A673 (cell line): Measurements from ENCODE around the gene CD96. TPM values are rescaled to one million over a fixed set of nuclear protein-coding genes. Genes with fewer than 3 reads are reported as not detected.
"Not testable (repeated sequence)": the region's sequence is repeated elsewhere in the genome, so short reads cannot be mapped to it uniquely, and the experiment has no call there.

Experiments used
- BruUV-seq: library from RNA; stranded (reverse); fragments of 400-500 nt; replicated peaks from 2 replicates; lab custom pipeline; 2021; lab: Mats Ljungman, UMichigan
- CTCF ChIA-PET: fragments of 300-600 bp; sonication (Branson Sonifier 250); formaldehyde crosslinking; loops from one replicate; lab custom pipeline; 2022; ENCODE audit warnings: antibody characterized with exemption; lab: Charles Lee
- POLR2A ChIA-PET: fragments of 300-600 bp; sonication (Branson Sonifier 250); formaldehyde crosslinking; loops from one replicate; lab custom pipeline; 2022; ENCODE audit warnings: antibody characterized with exemption; ENCODE audit not compliant: low non-redundant PET; lab: Charles Lee
- DNase-seq: peaks from one replicate; pipeline ENCODE4 v3.0.0-alpha.2; 2015; ENCODE audit warnings: low spot score
- H3K27ac ChIP-seq: fragments of 200-600 bp; sonication (generic); 2 replicates; pipeline ENCODE4 v1.5.1; 2016; ENCODE audit warnings: mixed run types, low read depth, mild to moderate bottlenecking, mixed read lengths, antibody characterized with exemption, low read length; ENCODE audit not compliant: poor library complexity, severe bottlenecking
- H3K27me3 ChIP-seq: fragments of 200-600 bp; sonication (generic); replicated peaks from 2 replicates; pipeline ENCODE4 v1.6.1; 2017; ENCODE audit warnings: mixed run types, low read depth, mild to moderate bottlenecking, mixed read lengths, antibody characterized with exemption, low read length; ENCODE audit not compliant: insufficient read depth, poor library complexity
- H3K36me3 ChIP-seq: fragments of 200-600 bp; sonication (generic); 2 replicates; pipeline ENCODE4 v1.6.1; 2016; ENCODE audit warnings: mixed run types, mild to moderate bottlenecking, mixed read lengths, antibody characterized with exemption, low read length; ENCODE audit not compliant: insufficient read depth, poor library complexity, severe bottlenecking
- H3K4me1 ChIP-seq: fragments of 200-600 bp; sonication (generic); 2 replicates; pipeline ENCODE4 v1.6.1; 2017; ENCODE audit warnings: mixed run types, mild to moderate bottlenecking, mixed read lengths, antibody characterized with exemption, low read length; ENCODE audit not compliant: insufficient read depth, poor library complexity, severe bottlenecking
- H3K4me3 ChIP-seq: fragments of 200-600 bp; sonication (generic); 2 replicates; pipeline ENCODE4 v1.5.1; 2016; ENCODE audit warnings: low read depth, mixed run types, mild to moderate bottlenecking, mixed read lengths, low read length; ENCODE audit not compliant: poor library complexity, severe bottlenecking
- H3K9me3 ChIP-seq: fragments of 200-600 bp; sonication (generic); 2 replicates; pipeline ENCODE4 v1.6.1; 2016; ENCODE audit warnings: mixed run types, low read depth, mild to moderate bottlenecking, mixed read lengths, antibody characterized with exemption, low read length; ENCODE audit not compliant: poor library complexity, severe bottlenecking
- CTCF ChIP-seq: fragments of 300-800, 200-600 bp; sonication (generic); conservative IDR thresholded peaks from 2 replicates; pipeline ENCODE4 v1.5.1; 2017; ENCODE audit warnings: low read depth, mild to moderate bottlenecking, antibody characterized with exemption, low read length, moderate library complexity, mixed read lengths
- EZH2 ChIP-seq: fragments of 200-600 bp; sonication (generic); IDR thresholded peaks from 2 replicates; pipeline ENCODE4 v1.6.1; 2017; ENCODE audit warnings: borderline replicate concordance, low read depth, mild to moderate bottlenecking, mixed read lengths, antibody characterized with exemption, low read length; ENCODE audit not compliant: poor library complexity, severe bottlenecking
- intact Hi-C: fragments of 100-400 bp; cut with micrococcal nuclease; formaldehyde crosslinking; loops from one replicate; pipeline ENCODE4 v1.10.0; 2022; ENCODE audit not compliant: unreplicated experiment
- total RNA-seq: library from RNA; stranded (reverse); gene quantifications from 2 replicates; pipeline ENCODE4 v1.2.3, GENCODE V29; 2021

CD96 gene
- total RNA-seq, 1 experiment from 2014 or later: not detected

DNA sequence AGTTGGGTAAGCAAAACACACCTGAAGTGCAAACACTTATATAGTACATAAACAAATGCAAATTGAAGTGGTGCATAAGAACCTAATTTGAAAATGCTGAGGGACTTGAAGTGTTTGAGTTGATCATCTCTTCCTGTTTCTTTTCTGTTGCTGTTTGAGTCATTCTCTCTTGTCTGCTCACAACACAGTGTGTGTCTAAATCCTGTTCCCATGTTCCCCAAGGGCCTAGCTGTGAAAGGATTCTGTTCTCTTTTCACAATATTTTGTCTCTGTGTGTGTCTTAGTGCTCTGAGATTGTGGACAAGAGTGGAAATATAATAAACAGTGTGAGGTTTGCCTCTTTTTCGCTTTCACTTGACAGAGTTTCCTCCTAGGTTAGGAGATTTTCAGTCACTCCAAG, 6.1 kb downstream of the CD96 start:
- H3K9me3 ChIP-seq: no peaks in the 10 kb centered on the region
- H3K27ac ChIP-seq: no peak overlapping the region
- H3K36me3 ChIP-seq: no peaks in the 10 kb centered on the region
- CTCF ChIA-PET: no interaction called here
- TF ChIP-seq EZH2 (no peak), CTCF (no peak)
- no peak for DNase-seq
- POLR2A ChIA-PET: no interaction called here
- no peak overlapping the region for H3K4me3 ChIP-seq
- H3K27me3 ChIP-seq: no peaks in the 10 kb centered on the region
- BruUV-seq: no TSS peak
- H3K4me1 ChIP-seq: no peaks in the 10 kb centered on the region
- intact Hi-C loops: no loop called here

DNA sequence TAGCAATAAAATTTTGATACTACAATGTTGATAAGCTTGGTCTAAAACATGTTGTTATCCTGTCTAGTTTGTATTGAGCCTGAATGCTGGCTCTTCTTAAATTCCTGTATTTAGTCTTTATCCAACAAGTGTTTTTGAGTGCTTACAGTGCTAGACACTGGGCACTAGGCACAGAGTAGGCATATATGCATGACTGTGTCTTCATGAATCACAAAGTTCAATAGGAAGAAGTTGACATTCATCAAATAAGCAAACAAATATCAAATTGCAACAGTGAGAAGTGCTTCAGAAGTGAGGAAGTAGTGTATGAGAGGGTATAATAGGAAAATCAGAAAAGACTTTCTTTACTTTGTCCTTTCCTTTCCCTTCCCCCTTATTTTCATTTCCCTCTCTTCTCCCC, 6.8 kb downstream of the CD96 start:
- DNase-seq: no peak
- ChIA-PET POLR2A (no interaction called here), CTCF (no interaction called here)
- Histone ChIP-seq H3K36me3 (no peaks in the 10 kb centered on the region), H3K27ac (no peak overlapping the region), H3K4me1 (no peaks in the 10 kb centered on the region), H3K27me3 (no peaks in the 10 kb centered on the region), H3K9me3 (no peaks in the 10 kb centered on the region), H3K4me3 (no peak overlapping the region)
- no peak for TF ChIP-seq EZH2
- TF ChIP-seq CTCF: no peak
- intact Hi-C loops: no loop called here
- BruUV-seq: no TSS peak

DNA sequence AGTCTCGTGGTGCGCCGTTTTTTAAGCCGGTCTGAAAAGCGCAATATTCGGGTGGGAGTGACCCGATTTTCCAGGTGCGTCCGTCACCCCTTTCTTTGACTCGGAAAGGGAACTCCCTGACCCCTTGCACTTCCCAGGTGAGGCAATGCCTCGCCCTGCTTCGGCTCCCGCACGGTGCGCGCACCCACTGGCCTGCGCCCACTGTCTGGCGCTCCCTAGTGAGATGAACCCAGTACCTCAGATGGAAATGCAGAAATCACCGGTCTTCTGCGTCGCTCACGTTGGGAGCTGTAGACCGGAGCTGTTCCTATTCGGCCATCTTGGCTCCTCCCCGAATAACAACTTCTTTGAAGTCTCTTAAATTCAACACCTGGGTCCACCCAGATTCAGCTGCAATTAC, 19.9 kb downstream of the CD96 start:
- intact Hi-C loops, H3K27me3 ChIP-seq, H3K27ac ChIP-seq, POLR2A ChIA-PET, H3K36me3 ChIP-seq, H3K4me3 ChIP-seq, H3K9me3 ChIP-seq, H3K4me1 ChIP-seq, DNase-seq, CTCF ChIA-PET, BruUV-seq: not testable (repeated sequence)

- no peak overlapping the region for H3K4me3 ChIP-seq
- no TSS peak for BruUV-seq
- no peaks in the 10 kb centered on the region for H3K9me3 ChIP-seq
- intact Hi-C loops: no loop called here
- no peak overlapping the region for H3K27ac ChIP-seq
- H3K27me3 ChIP-seq: peaks cover 3% of the 10 kb centered on the region
- no peak for TF ChIP-seq CTCF
- TF ChIP-seq EZH2: no peak
- ChIA-PET POLR2A (no interaction called here), CTCF (no interaction called here)
- no peak for DNase-seq
- H3K4me1 ChIP-seq: no peaks in the 10 kb centered on the region
- H3K36me3 ChIP-seq: no peaks in the 10 kb centered on the region
Measured at GRCh38 chr3:111566844-111567243, 24.8 kb downstream of the CD96 start.
